Epithelial cell of proximal tubule (primary cell): ENCODE results near the gene NEU3. TPM values are rescaled to one million over a fixed set of nuclear protein-coding genes. Genes with fewer than 3 reads are reported as not detected.

ENCODE experiments used
- DNase-seq: peaks from one replicate; pipeline ENCODE4 v3.0.0-alpha.2; 2011; ENCODE audit warnings: low read depth
- H3K4me3 ChIP-seq: 2 replicates; pipeline ENCODE4 v1.5.1; 2011; ENCODE audit warnings: low read depth, mild to moderate bottlenecking, low read length
- CTCF ChIP-seq: conservative IDR thresholded peaks from 2 replicates; pipeline ENCODE4 v1.5.1; 2012; ENCODE audit warnings: low read depth, mild to moderate bottlenecking, low read length
- total RNA-seq: library from RNA; depleted of rRNA; stranded (reverse); fragments of >200 nt; gene quantifications from 2 replicates; pipeline ENCODE4 v1.2.3, GENCODE V29; 2015

The NEU3 gene
- total RNA-seq, 1 donor from 2014 or later, result 4.5 TPM

- no peak for DNase-seq
- TF ChIP-seq CTCF, result no peak
- peak overlapping the region; percentile 99 for H3K4me3 ChIP-seq
Observed at GRCh38 chr11:74950374-74950969, 38.3 kb upstream of the NEU3 start.

GRCh38 chr11:74951226-74951625, 37.5 kb upstream of the NEU3 start:
- DNase-seq, result no peak
- no peak for TF ChIP-seq CTCF
- no peak overlapping the region for H3K4me3 ChIP-seq

- DNase-seq, result no peak
- no peak for TF ChIP-seq CTCF
- no peak overlapping the region for H3K4me3 ChIP-seq
Observed at GRCh38 chr11:74952752-74953151, 36.0 kb upstream of the NEU3 start.

GRCh38 chr11:74953451-74953850, 35.3 kb upstream of the NEU3 start:
- no peak for TF ChIP-seq CTCF
- no peak overlapping the region for H3K4me3 ChIP-seq
- DNase-seq, result no peak

- DNase-seq, result no peak
- H3K4me3 ChIP-seq, result no peak overlapping the region
- no peak for TF ChIP-seq CTCF
Observed at GRCh38 chr11:74954199-74954598, 34.5 kb upstream of the NEU3 start.

GRCh38 chr11:74956397-74957015, 32.2 kb upstream of the NEU3 start:
- no peak overlapping the region for H3K4me3 ChIP-seq
- DNase-seq, result no peak
- TF ChIP-seq CTCF, result no peak
